DND-41 (cell line): ENCODE data around the gene SEMA7A.

Source experiments
- EZH2 ChIP-seq: IDR thresholded peaks from 3 replicates; pipeline ENCODE4 v1.6.1; 2012; ENCODE audit warnings: borderline replicate concordance, low read depth, mild to moderate bottlenecking, moderate library complexity, low read length, inconsistent platforms; ENCODE audit not compliant: severe bottlenecking
- TF ChIP-seq, protein P1 (sequence below): IDR thresholded peaks from 2 replicates; pipeline ENCODE4 v1.5.1; 2012; ENCODE audit warnings: borderline replicate concordance, low read length, moderate library complexity, mild to moderate bottlenecking; ENCODE audit not compliant: poor library complexity, severe bottlenecking; ENCODE audit errors: extremely low read depth

DNA sequence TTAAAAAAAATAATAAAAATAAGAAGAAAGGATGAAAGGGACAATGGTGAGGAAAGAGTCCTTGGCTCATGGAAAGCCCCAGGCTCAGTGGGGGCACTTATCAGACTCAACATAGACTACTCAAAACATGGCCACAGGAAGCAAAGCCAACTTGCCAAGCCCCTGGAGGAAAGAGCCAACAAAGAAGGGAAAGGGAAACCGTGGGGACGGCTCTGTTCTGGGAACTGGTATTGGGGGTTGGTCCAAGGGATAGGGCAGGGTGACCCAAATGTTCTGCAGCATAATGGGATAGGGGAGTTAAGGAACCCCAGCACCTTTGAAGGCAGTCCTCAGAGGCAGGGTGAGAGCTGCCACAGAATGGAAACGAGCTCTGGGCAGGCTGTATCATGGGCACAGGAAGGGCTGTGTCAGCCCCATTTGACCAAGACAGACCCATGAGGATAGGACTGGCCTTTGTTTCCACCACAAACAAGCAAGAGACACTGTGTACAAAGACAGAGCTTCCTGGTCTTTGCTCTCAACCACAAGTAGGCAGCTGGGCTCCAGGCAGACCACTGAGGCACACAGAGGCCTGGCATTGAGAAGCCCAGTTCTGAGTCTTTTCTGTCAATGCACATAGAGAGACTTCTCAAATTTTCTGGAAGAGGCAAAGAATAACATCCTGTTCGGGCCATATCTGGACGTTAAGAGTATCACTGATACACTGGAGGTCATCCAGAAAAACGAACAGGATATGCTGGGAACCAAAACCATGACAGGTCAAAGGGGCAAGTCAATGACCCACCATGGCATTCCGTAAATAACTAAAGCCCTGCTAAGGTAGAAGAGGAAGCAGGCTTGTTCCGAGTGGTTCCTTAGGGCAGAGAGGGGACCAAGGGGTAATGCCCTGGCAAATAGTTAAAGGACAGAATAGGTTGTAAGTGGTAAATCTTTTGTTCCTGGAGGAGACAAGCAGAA is 10.6 kb upstream of the SEMA7A start:
- TF ChIP-seq, protein P1, sequence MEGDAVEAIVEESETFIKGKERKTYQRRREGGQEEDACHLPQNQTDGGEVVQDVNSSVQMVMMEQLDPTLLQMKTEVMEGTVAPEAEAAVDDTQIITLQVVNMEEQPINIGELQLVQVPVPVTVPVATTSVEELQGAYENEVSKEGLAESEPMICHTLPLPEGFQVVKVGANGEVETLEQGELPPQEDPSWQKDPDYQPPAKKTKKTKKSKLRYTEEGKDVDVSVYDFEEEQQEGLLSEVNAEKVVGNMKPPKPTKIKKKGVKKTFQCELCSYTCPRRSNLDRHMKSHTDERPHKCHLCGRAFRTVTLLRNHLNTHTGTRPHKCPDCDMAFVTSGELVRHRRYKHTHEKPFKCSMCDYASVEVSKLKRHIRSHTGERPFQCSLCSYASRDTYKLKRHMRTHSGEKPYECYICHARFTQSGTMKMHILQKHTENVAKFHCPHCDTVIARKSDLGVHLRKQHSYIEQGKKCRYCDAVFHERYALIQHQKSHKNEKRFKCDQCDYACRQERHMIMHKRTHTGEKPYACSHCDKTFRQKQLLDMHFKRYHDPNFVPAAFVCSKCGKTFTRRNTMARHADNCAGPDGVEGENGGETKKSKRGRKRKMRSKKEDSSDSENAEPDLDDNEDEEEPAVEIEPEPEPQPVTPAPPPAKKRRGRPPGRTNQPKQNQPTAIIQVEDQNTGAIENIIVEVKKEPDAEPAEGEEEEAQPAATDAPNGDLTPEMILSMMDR = no peak
- no peak for TF ChIP-seq EZH2
